PC-3 (cell line): ENCODE measurements around the gene AMPD2.

Experiments used
- EZH2 ChIP-seq: fragments of 300-600 bp; sonication (generic); IDR thresholded peaks from one replicate; pipeline ENCODE4 v1.6.1; 2017; ENCODE audit warnings: antibody characterized with exemption, mild to moderate bottlenecking, low read length; ENCODE audit not compliant: unreplicated experiment
- TF ChIP-seq, protein P1 (sequence below): fragments of 300-600 bp; sonication (generic); conservative IDR thresholded peaks from 2 replicates; pipeline ENCODE4 v1.5.1; 2017; ENCODE audit warnings: antibody characterized with exemption, low read depth, mild to moderate bottlenecking, low read length

DNA sequence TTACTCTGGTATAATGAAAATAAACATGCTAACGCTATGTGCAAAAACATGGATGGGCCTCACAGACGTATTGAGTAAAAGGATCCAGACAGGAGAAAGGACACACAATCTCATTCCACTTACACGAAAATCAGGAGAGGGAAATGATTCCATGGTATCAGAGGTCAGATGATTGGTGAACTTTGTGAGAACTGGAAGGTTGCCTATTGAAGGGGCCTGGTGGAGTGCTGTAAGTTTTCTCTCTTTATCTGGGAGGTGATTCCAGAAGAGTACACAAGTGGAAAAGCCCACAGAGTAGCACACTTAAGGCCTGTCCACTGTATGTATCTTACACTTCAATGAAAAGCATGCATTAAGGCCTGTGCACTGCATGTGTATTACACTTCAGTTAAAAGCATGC, 57.8 kb downstream of the AMPD2 start:
- TF ChIP-seq EZH2, result no peak
- TF ChIP-seq, protein P1, sequence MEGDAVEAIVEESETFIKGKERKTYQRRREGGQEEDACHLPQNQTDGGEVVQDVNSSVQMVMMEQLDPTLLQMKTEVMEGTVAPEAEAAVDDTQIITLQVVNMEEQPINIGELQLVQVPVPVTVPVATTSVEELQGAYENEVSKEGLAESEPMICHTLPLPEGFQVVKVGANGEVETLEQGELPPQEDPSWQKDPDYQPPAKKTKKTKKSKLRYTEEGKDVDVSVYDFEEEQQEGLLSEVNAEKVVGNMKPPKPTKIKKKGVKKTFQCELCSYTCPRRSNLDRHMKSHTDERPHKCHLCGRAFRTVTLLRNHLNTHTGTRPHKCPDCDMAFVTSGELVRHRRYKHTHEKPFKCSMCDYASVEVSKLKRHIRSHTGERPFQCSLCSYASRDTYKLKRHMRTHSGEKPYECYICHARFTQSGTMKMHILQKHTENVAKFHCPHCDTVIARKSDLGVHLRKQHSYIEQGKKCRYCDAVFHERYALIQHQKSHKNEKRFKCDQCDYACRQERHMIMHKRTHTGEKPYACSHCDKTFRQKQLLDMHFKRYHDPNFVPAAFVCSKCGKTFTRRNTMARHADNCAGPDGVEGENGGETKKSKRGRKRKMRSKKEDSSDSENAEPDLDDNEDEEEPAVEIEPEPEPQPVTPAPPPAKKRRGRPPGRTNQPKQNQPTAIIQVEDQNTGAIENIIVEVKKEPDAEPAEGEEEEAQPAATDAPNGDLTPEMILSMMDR, result no peak
